HG03558 (cell line): ENCODE data around the gene KRT7.

Source experiments
- ATAC-seq: cut with Tn5 transposase; IDR thresholded peaks from one replicate; pipeline ENCODE4 v1.9.1; 2021; ENCODE audit warnings: moderate number of reproducible peaks; ENCODE audit not compliant: unreplicated experiment; ENCODE audit errors: extremely low read depth

The KRT7 gene

GRCh38 chr12:52210925-52211650 lies 22.0 kb upstream of the KRT7 start:
- no peak for ATAC-seq

DNA sequence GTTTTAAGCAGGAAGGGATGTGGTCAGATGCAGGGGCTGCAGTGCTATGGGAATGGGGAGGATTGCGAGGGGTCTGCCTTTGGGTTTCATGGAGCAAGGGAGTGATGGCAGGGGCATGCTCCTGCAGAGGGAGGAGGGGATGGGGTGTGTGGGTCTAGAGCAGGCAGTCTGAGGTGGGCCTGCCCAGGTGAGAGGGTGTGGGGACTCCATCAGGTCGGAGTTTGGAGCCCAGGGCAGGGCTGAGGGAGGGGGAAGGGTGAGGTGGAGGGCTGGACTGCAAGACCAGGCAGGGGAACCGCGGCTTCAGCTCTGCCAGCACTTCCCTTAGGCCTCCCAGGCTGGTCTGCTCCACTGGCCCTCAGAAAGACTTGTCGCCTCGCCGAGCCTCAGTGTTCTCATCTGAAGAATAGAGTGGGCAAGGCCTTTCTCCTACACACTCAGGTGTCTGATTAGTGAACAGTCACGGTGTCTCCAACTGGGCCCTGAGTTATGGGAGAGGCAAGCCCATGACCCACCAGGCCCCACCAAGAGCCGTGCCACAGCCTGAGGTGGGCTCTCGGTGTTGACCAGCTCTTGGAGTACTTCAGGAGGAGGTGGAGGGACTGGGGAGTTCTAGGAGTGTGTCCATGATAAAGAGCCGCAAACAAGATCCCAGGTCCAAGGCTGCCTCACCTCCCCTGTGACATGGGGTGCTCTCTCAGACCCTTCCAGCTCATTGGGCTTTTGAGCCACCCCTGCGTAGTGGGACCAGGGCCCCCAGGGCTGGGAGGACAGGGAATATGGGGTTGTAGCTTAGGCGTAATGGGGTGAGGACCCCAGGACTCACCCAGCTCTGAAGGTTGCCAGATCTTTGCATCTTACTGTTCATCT lies 21.1 kb upstream of the KRT7 start:
- no peak for ATAC-seq

GRCh38 chr12:52212701-52213563 lies 20.1 kb upstream of the KRT7 start:
- no peak for ATAC-seq

GRCh38 chr12:52213564-52214420 lies 19.3 kb upstream of the KRT7 start:
- ATAC-seq, result no peak

DNA sequence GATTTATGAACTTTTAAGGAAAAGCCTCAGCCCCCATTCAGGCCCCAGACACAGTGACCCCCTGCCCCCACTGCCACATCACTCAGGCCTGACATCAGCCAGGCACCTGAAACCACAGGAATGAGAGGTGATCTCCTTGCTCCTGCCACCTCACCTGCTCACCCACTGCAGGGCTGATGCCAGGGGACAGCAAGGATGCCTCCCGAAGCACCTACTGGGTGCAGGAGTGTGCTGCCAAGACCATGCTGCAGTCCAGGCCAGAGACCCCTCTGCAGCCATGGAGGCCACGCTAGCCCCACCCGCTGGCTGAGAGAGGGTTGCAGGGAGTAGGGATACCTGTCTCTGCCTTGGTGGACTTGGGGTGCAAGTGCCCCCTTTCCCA lies 18.6 kb upstream of the KRT7 start:
- ATAC-seq, result no peak

- no peak for ATAC-seq
Measured at GRCh38 chr12:52215587-52216031, 17.4 kb upstream of the KRT7 start.

- ATAC-seq, result no peak
Measured at GRCh38 chr12:52216100-52216499, 16.9 kb upstream of the KRT7 start.

DNA sequence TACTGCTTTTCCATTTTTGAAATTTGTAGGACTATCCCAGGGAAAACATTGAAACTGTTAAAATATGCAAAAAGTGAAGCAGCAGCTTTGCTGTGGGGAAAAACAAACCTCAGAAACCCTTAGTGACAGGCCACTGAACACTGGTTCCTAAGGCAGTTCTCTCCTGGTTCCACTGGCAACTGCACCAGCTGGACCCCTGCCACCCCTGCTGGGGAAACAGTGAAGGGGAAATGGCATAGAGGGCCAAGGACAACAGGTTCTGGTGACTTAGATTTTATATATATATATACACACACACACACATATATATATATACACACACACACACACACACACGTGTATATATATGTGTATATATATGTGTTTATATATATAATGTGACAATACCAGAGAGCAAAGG lies 16.2 kb upstream of the KRT7 start:
- ATAC-seq, result no peak

DNA sequence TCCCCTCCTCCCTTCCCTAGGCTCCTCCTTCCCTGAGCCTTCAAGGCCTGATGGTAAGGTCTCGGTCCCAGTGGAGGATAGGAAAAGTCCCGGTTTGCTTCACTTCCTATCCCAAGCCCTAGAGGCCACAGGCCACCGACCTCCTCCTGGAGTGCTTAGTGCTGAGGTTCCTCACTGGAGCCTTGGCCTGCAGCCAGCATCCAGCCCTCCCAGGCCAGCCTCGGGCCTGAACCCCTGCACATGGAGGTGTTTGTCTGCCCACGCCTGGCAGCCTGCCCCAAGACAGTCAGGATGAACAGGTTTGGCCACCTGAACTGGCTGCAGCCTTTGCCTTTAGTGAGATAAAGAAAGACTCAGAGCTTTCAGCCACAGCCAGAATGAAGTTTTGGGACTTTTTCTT lies 15.8 kb upstream of the KRT7 start:
- ATAC-seq, result no peak

DNA sequence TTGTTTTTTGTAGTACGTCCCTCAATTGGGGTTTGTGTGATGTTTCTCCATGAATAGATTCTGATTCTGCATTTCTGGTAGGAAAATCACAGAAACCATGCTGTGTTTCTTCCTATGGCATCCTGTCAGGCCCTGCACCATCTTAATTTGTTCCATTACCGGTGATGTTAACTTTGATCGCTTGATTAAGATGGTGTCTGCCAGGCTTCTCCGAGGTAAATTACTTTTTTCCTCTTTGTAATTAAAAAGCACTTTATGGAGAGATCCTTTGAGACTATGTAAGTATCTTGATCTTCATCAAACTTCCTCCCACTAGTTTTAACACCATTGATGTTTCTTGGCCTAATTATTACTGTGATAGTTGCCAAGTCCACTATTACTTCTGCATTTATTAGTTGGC lies 15.0 kb upstream of the KRT7 start:
- ATAC-seq, result no peak

DNA sequence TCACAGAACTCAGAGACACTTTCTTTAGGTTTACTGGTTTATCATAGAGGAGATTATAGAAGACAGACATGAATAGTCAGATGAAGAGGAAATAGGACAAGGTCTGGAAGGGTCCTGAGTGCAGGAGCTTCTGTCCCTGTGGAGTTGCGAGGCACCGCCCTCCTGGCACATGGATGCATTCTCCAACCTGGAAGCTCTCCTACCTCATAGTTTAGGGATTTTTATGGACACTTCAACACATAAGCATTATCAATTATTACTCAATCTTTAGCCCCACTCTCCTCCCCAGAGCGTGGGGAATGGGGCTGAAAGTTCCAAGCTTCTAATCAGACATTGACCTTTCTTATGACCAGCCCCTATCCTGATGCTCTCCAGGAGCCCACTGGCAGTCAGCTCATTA lies 12.6 kb upstream of the KRT7 start:
- no peak for ATAC-seq

DNA sequence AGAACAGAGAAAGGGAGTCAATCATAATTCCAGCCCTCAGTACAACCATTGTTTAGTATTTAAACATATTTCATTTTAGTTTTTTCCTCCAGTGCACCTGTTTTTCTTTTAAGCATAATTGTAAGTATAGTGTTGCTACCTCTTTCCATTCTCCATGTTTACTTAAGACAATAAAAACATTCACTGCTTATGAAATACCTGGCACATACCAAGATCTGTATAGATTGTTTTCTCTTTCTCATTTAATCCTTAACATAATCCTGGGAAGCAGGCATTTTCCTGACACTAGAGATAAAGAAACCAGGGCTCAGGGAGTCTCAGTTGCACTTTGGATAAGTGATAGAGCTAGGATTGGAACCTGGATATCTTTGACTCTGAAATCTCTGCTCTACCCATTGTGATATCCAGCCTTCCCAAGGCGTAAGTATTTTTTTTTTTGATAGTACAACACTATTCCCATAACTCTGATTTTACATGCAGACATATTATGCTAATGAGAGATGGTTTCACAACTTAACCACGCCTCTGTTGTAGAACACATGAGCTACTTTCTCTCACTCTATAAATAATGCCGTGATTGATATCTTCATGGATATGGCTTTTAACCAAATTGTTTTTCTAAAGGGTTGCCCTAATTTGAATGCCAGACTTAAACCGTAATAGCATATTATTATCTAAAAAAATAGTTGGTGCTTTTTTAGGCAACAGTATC lies 11.8 kb upstream of the KRT7 start:
- no peak for ATAC-seq

- ATAC-seq, result no peak
Measured at GRCh38 chr12:52221912-52222457, 11.1 kb upstream of the KRT7 start.

DNA sequence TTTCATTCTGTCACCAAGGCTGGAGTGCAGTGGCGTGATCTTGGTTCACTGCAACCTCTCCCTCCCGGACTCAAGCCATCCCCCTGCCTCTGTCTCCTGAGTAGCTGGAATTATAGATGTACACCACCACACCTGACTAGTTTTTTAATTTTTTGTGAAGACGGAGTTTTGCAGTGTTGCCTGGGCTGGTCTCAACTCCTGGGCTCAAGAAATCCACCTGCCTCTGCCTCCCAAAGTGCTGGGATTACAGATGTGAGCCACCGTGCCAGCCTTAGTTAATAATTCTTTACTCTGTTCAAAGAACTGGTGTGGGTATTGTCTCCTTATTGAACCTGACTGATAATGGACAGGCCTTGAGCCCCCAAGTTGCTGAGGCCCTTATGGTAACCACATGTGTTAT lies 10.4 kb upstream of the KRT7 start:
- ATAC-seq, result no peak

GRCh38 chr12:52223406-52224039 lies 9.5 kb upstream of the KRT7 start:
- no peak for ATAC-seq

DNA sequence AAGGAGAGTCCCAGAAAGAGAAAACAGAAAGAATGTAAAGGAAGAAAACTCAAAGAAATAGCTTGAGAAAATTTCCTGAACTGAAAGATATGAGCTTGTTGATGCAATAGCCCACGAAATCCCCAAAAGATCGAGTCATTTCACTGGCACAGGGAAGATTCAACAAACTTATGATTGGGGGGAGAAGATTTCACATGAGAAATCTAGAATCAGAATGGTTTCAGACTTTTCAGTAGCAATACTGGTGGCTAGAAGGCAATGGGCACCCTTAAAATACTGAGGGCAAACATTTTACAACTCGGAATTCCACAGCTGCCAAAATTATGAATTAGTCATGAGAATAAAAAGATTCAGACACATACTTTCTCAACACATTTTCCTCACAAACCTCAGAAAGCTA lies 8.9 kb upstream of the KRT7 start:
- no peak for ATAC-seq

GRCh38 chr12:52225752-52226151 lies 7.3 kb upstream of the KRT7 start:
- ATAC-seq, result no peak

- no peak for ATAC-seq
Measured at GRCh38 chr12:52226446-52226845, 6.6 kb upstream of the KRT7 start.
